ENCODE measurements around the gene MPHOSPH10.
"Not testable (repeated sequence)": the region's sequence is repeated elsewhere in the genome, so short reads cannot be mapped to it uniquely, and the experiment has no call there.

GRCh38 chr2:71083752-71084312 is 46.6 kb upstream of the MPHOSPH10 start:
- TF ChIP-seq TAF1 (IDR thresholded peaks at IDR 0.05; ENCODE audit: borderline replicate concordance, low read depth, low read length); TEAD4 (IDR thresholded peaks at IDR 0.05; ENCODE audit: borderline replicate concordance, insufficient read depth); CTCF (IDR thresholded peaks at IDR 0.05): not testable (repeated sequence)

Measured in SK-N-SH (cell line).